Tibial nerve (tissue), 4 donors: ENCODE measurements around the gene PIGN. TPM values are rescaled to one million over a fixed set of nuclear protein-coding genes. Genes with fewer than 3 reads are reported as not detected.

ENCODE experiments used
- DNase-seq, 2 donors: peaks; one replicate each; pipeline ENCODE4 v3.0.0-alpha.2; 2019; ENCODE audit warnings: low spot score in 2 of 2
- H3K27ac ChIP-seq, 4 donors: fragments of 200-600 bp; sonication (generic) in 3 of 4; one replicate each; pipeline ENCODE4 v1.5.1; 2017 to 2019; ENCODE audit warnings: mild to moderate bottlenecking in 1 of 4
- H3K27me3 ChIP-seq, 2 donors: fragments of 200-600 bp; sonication (generic) in 1 of 2; one replicate each; pipeline versions ENCODE4 v1.5.1 to v1.6.0; 2017 to 2019
- H3K36me3 ChIP-seq, 3 donors: fragments of 200-600 bp; sonication (generic); one replicate each; pipeline ENCODE4 v1.5.1; 2018 to 2019
- H3K4me1 ChIP-seq, 4 donors: fragments of 200-600 bp; sonication (generic) in 3 of 4; one replicate each; pipeline ENCODE4 v1.5.1; 2017 to 2019
- H3K4me3 ChIP-seq, 4 donors: fragments of 200-600 bp; sonication (generic) in 3 of 4; one replicate each; pipeline ENCODE4 v1.5.1; 2017 to 2019; ENCODE audit warnings: mild to moderate bottlenecking in 1 of 4, moderate library complexity in 1 of 4
- H3K9me3 ChIP-seq, 4 donors: fragments of 200-600 bp; sonication (generic) in 3 of 4; one replicate each; pipeline ENCODE4 v1.5.1; 2017 to 2019
- EP300 ChIP-seq, 2 donors: sonication (generic); formaldehyde crosslinking; IDR thresholded peaks; one replicate each; pipeline ENCODE4 v1.6.1; 2017; ENCODE audit warnings: antibody characterized with exemption in 2 of 2, mild to moderate bottlenecking in 1 of 2
- POLR2A ChIP-seq, 2 donors: fragments of 450-650 bp; IDR thresholded peaks; one replicate each; pipeline ENCODE4 v1.6.1; 2017; ENCODE audit warnings: antibody characterized with exemption in 2 of 2, mild to moderate bottlenecking in 2 of 2, moderate library complexity in 2 of 2
- WGBS, 2 donors: methylation state at CpG; one replicate each; pipeline ENCODE4 v1.1.5; 2018; 5-methylcytosine and 5-hydroxymethylcytosine counted together
- total RNA-seq, 4 donors: library from RNA; depleted of rRNA; stranded (reverse); fragments of >200 nt; gene quantifications; one replicate each; pipeline ENCODE4 v1.1.0, GENCODE V29; 2016
- TF ChIP-seq, protein P1 (sequence below), 5 experiments: fragments of 200-600 bp in 3 of 5; fragments of 450-650 bp in 2 of 5; sonication (generic) in 3 of 5; IDR thresholded peaks; one replicate each; pipeline ENCODE4 v1.5.1; 2016 to 2019; ENCODE audit warnings: antibody characterized with exemption in 5 of 5, mild to moderate bottlenecking in 3 of 5, moderate library complexity in 2 of 5

PIGN gene
- total RNA-seq, 4 donors from 2014 or later: 24.9 to 40.0 (median 32.5) TPM

DNA sequence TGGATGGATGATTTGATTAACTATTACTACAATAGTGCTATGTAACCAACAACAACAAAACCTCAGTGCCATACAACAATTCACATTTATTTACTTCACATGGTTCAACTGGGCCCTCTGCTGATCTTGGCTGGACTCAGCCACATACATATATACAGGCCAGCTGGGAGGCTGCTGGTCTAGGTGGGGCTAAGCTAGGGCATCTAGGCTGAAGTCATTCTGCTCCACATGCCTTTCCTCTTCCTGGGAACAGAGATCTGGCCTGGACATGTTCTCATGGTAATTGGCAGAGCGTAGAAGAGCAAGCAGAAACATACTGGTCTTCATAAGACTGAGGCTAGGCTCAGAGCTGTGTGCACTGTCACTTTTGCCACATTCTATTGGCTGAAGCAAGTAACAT lies 191.2 kb downstream of the PIGN start:
- Histone ChIP-seq H3K27me3 (no peaks in the 10 kb centered on the region), H3K4me3 (no peak overlapping the region), H3K4me1 (peaks cover 0 to 15% (median 6%) of the 10 kb centered on the region in 4 donors), H3K36me3 (no peaks in the 10 kb centered on the region), H3K27ac (no peak overlapping the region), H3K9me3 (no peaks in the 10 kb centered on the region)
- 88 to 100% methylated on average over 1 of the region's 1 CpG for WGBS, 2 donors
- TF ChIP-seq POLR2A (IDR thresholded peaks at IDR 0.05) (no peak), EP300 (IDR thresholded peaks at IDR 0.05) (no peak)
- TF ChIP-seq, protein P1, sequence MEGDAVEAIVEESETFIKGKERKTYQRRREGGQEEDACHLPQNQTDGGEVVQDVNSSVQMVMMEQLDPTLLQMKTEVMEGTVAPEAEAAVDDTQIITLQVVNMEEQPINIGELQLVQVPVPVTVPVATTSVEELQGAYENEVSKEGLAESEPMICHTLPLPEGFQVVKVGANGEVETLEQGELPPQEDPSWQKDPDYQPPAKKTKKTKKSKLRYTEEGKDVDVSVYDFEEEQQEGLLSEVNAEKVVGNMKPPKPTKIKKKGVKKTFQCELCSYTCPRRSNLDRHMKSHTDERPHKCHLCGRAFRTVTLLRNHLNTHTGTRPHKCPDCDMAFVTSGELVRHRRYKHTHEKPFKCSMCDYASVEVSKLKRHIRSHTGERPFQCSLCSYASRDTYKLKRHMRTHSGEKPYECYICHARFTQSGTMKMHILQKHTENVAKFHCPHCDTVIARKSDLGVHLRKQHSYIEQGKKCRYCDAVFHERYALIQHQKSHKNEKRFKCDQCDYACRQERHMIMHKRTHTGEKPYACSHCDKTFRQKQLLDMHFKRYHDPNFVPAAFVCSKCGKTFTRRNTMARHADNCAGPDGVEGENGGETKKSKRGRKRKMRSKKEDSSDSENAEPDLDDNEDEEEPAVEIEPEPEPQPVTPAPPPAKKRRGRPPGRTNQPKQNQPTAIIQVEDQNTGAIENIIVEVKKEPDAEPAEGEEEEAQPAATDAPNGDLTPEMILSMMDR (IDR thresholded peaks at IDR 0.05): no peak
- DNase-seq: no peak

DNA sequence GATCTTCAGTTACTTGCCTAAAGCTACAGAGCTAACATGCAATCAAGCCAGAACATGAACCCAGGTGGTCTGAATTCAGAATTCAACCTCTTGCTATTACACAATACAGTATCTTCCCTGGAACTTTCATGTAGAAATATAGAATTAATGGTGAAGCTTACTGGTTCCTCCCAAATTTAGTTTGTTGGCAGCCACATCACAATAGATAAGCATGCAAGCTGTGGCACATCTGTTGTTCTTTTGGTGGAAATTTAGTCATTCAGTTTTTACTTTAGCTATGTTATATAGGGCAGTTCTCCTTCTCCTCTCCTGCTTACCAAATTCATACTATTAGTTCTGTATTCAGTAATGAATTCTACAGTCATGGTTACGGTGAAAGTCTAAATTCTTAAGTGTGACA lies 193.0 kb downstream of the PIGN start:
- Histone ChIP-seq H3K27ac (no peak overlapping the region), H3K4me1 (peaks cover 0 to 15% (median 6%) of the 10 kb centered on the region in 4 donors), H3K9me3 (no peaks in the 10 kb centered on the region), H3K4me3 (no peak overlapping the region), H3K36me3 (no peaks in the 10 kb centered on the region), H3K27me3 (no peaks in the 10 kb centered on the region)
- WGBS, 2 donors: 93% methylated on average over 1 of the region's 1 CpG
- no peak for DNase-seq
- TF ChIP-seq POLR2A (IDR thresholded peaks at IDR 0.05) (no peak), EP300 (IDR thresholded peaks at IDR 0.05) (no peak)
- TF ChIP-seq, protein P1 (IDR thresholded peaks at IDR 0.05): no peak

GRCh38 chr18:61992923-61993322 lies 193.9 kb downstream of the PIGN start:
- Histone ChIP-seq H3K4me3 (no peak overlapping the region), H3K27ac (no peak overlapping the region), H3K36me3 (no peaks in the 10 kb centered on the region), H3K27me3 (no peaks in the 10 kb centered on the region), H3K4me1 (peaks cover 0 to 15% (median 6%) of the 10 kb centered on the region in 4 donors), H3K9me3 (no peaks in the 10 kb centered on the region)
- 1 to 14% methylated on average over 2 of the region's 2 CpGs for WGBS, 2 donors
- TF ChIP-seq EP300 (IDR thresholded peaks at IDR 0.05) (no peak), POLR2A (IDR thresholded peaks at IDR 0.05) (no peak)
- TF ChIP-seq, protein P1 (IDR thresholded peaks at IDR 0.05): no peak
- DNase-seq: no peak

DNA sequence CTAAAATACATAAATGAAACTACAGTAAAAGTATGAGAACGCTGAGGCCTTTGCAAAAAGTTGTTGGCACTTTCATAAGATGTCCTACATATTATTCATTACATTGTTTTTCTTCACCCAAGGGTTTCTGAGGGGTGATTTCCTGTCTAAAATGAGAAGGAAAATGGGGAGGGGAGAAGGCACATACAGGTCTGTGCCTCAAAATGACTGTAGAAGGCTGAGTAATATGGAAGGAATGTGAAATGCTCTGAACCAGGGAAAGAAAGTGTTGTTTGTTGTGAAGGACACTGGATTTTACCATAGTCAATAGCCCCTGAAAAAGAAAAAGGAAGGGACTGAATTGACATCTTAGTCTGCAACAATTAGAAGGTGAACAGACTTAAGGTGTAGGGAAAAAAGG lies 194.6 kb downstream of the PIGN start:
- no peaks in the 10 kb centered on the region for H3K27me3 ChIP-seq
- 40% methylated on average over 1 of the region's 1 CpG for WGBS, 2 donors
- DNase-seq: no peak
- H3K4me1 ChIP-seq: peaks cover 0 to 15% (median 6%) of the 10 kb centered on the region in 4 donors
- H3K27ac ChIP-seq: no peak overlapping the region
- H3K36me3 ChIP-seq: no peaks in the 10 kb centered on the region
- no peak overlapping the region for H3K4me3 ChIP-seq
- TF ChIP-seq POLR2A (IDR thresholded peaks at IDR 0.05) (no peak), EP300 (IDR thresholded peaks at IDR 0.05) (no peak)
- TF ChIP-seq, protein P1 (IDR thresholded peaks at IDR 0.05): no peak
- H3K9me3 ChIP-seq: no peaks in the 10 kb centered on the region

DNA sequence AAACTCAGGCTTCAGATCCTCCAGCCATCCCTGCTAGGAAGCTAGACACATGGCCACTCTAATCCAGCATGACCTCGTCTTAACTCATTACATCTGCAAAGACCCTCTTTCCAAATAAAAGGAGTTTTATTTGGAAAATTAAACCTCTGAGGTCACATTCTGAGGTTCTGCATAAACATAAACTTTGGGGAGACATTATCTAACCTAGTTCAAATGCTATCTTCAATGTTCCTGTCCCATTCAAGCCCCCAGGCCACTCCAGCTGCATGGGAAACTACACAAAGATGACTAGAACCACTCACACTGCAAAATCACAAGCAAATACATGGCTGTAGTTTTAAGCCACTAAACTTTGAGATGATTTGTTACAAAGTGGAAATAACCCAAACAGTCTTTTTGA lies 195.0 kb downstream of the PIGN start:
- no peak for TF ChIP-seq POLR2A (IDR thresholded peaks at IDR 0.05)
- TF ChIP-seq EP300 (IDR thresholded peaks at IDR 0.05): no peak
- TF ChIP-seq, protein P1 (IDR thresholded peaks at IDR 0.05): no peak
- 80 to 95% methylated on average over 1 of the region's 1 CpG for WGBS, 2 donors
- no peak overlapping the region for H3K4me3 ChIP-seq
- H3K27me3 ChIP-seq: no peaks in the 10 kb centered on the region
- no peak overlapping the region for H3K27ac ChIP-seq
- no peak for DNase-seq
- H3K4me1 ChIP-seq: peaks cover 0 to 15% (median 6%) of the 10 kb centered on the region in 4 donors
- no peaks in the 10 kb centered on the region for H3K9me3 ChIP-seq
- H3K36me3 ChIP-seq: no peaks in the 10 kb centered on the region
